ENCODE measurements around the gene CA6.
"Not testable (repeated sequence)": the region's sequence is repeated elsewhere in the genome, so short reads cannot be mapped to it uniquely, and the experiment has no call there.

Gene CA6

DNA sequence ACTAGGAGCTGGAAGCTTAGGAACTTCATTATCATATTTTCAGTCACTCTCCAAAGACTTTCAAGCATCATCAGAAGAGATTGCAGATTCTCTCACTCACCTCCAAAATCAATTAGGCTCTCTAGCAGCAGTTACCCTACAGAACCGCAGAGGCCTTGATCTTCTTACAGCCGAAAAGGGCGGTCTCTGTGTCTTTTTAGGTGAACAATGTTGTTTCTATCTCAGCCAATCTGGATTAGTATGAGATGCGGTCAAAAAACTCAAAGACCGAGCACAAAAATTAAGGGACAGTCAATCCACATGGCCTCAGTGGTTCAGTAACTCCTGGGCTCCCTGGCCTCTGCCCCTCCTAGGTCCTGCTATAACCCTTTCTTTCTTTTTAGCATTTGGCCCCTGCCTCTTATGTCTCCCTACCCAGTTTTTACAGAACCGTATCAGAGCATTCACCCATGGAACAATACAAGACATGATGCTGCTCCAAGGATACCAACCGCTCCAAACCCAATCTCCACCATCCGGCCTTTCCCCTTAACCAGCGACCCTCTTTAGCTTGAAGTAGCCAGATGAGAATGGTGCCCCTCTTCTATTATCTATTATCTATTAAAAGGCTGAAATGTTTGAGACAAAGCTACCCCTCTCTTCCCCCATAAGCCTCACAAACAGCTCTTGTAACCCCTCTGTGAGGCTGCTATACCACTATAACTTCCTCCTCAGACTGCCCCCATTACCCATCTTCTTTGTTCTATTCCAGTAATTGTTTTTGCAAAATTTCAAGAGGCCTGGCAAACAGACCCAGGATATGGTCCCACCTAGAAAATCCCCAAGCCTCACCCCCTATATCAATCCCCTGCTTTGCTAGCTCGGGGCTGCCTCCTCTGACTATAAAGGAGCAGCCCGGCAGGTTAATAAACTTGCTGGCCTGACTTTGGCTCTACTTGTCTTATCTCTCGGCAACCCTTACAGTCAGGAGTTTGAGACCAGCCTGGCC is 18.7 kb upstream of the CA6 start:
- DNase-seq (ENCODE audit: low read depth) = no peak

DNA sequence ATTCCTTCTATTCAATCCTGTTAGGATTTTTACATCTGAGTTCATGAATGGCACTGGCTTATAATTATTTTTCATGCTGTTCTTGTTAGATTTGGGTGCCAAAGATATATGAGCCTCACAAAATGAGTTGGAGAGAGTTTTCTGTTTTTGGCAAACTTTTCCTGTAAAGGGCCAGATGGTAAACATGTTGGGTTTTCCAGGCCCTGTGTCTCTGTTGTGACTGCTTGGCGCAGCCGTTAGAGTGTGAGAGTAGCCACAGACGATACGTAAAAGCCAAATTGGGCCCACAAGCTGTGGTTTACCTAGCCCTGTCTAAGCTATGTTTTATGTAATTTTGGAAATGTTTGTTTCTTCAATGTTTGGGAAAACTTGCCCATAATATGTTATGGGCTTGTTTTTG is 15.6 kb upstream of the CA6 start:
- no peak for DNase-seq (ENCODE audit: low read depth)

DNA sequence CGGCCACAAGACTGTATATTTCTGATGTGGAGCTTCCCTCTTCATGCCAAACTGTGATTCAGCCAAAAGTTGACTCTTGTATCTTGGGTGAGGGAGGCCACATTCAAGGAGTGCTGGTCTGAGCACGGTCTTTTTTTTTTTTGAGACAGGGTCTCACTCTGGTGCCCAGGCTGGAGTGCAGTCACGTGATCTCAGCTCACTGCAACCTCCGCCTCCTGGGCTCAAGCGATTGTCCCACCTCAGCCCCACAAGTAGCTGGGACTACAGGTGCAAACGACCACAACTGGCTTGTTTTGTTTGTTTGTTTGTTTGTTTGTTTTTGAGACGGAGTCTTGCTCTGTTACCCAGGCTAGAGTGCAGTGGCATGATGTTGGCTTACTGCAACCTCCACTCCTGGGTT is 8.6 kb upstream of the CA6 start:
- not testable (repeated sequence) for DNase-seq (ENCODE audit: low read depth)

DNA sequence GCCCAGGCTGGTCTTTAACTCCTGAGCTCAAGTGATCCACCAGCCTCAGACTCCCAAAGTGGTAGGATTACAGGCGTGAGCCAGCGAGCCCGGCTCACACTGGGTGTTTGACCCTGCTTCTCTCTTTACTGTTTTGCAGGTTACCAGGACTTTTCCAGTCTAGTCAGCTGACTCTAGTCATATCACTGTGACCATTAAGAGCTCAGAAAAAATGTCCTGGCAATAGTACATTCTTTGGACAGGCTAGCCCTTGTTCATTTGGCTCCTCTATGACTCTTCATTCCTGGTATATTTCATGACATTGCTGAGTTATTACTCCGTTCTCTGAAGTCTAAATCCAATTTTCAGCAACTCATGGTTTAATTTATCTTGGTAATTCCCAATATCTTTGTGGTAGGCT is 8.0 kb upstream of the CA6 start:
- DNase-seq (ENCODE audit: low read depth) = no peak

DNA sequence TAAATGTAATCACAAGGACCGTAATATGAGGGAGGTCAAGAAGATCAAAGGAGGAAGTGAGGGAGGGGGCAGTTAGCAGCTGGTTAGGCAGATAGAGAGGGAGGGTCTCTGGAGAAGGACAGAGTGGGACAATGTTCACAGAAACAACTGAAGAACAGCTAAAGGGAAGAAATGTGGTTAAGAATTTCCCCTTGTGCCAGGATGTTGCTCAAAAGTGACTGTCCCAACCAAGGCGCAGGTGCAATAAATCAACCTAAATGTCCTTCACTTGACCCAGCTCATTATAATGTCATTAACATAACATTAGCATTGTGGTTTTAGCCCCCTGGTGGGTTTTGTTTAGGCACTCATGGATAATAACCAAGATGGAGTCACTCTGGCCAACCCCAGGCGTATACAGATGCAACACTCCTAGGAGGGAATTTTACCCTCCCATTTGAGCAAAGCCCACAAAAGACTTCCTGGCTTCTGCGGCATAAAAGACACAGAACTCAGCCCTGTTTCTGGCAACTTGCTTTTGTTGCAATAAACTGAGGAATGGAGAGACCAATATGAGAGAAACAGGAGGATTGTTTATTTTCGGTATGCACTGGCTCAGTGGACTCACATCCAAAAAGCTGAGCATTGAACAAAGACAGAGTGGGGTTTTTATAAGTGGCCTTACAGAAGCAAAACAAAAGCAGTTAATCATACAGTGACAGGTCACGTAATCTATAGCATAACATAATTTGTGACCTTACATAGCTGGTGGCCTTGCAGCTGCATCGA is 7.3 kb upstream of the CA6 start:
- no peak for DNase-seq (ENCODE audit: low read depth)

DNA sequence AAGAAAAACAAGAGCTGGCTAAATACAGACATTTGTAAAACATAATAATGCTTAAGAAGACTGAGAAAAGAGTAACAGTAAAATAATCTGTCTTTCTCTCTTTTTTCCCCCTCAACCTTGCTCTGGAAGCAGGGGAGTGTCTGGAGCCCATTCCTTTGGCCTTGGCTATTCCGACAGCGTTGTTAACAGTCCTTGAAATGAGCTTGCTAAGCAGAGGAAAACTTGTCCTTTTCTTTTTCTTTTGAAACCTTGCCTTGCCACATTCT is 6.7 kb upstream of the CA6 start:
- DNase-seq (ENCODE audit: low read depth) = no peak

DNA sequence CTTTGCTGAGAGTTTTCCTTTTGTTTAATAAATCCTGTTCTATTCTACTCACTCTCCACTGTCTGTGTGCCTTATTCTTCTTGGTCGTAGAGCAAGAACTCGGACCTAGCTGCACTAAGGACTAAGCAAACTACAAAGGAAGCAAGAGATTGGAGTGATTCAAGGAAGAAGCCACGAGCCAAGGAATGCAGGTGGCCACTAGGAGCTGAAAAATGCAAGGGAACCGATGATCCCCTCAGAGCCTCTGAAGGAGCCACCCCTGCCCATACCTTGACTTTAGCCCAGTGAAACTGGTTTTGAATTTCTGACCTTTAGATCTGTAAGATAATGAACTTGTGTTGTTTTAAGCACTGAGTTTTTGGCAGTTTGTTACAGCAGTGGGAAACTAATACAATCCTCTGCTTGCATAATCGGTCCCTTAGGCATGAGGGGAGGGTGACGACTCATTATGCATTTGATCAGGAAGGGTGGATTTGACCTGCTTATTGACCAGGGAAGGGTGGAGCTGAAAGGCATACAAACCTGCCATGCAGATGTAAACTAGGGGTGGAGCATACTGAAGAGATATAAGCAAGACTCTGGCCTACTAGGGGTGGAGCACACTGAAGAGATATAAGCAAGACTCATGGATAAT is 6.2 kb upstream of the CA6 start:
- no peak for DNase-seq (ENCODE audit: low read depth)

DNA sequence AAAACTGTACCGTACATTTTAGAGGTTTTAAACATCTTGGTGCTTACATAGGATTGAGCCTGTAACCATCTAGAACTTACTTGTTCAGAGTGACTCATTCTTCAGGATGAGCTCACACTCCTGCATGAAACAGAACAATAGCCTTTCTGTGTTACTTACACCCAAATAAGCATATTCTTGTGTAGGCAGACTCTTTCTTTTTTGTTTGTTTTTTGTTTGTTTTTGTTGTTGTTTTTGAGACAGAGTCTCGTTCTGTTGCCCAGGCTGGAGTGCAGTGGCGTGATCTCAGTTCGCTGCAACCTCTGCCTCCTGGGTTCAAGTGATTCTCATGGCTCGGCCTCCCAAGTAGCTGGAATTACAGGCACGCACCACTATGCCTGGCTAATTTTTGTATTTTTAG is 3.8 kb upstream of the CA6 start:
- no peak for DNase-seq (ENCODE audit: low read depth)

DNA sequence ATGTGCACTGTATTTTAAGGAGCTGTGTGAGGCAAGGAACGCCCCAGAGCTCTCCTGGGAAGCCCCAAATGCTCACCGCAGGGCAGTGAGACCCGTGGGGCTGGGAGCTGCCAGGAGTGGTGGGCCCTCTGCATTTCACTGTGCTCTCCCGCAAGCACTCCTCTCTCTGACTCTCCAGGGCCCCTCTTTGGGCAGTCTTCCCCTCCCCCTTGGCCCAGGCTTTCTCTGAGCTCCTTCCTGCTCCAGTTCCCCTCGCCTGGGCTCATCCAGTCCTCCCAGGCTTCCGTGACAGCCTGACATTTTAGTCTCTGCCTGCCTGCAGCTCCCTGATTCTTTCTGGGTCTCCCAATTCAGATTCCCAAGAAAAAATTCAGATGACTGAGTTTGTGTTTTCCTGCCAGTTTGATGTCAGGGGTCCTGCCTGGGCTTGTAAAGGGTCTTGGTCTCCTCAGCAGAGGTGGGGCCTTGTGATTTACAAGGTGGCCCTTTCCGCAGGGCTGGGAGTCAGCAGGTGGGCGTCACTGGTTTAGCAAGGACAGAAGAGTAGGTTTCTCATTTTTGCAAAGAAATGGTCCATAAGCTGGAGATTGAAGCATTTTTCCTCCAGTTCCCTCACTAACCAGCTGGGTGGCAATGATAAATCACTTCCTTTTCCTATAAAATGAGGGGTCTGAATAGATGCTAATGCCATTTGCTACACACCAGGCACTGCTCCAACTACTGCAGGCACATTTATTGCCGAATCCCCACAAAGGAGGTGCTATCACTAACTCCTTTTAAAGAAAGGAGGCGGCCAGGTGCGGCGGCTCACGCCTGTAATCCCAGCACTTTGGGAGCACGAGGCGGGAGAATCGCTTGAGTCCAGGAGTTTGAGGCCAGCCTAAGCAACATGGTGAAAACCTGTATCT is 1.9 kb upstream of the CA6 start:
- DNase-seq (ENCODE audit: low read depth) = no peak

DNA sequence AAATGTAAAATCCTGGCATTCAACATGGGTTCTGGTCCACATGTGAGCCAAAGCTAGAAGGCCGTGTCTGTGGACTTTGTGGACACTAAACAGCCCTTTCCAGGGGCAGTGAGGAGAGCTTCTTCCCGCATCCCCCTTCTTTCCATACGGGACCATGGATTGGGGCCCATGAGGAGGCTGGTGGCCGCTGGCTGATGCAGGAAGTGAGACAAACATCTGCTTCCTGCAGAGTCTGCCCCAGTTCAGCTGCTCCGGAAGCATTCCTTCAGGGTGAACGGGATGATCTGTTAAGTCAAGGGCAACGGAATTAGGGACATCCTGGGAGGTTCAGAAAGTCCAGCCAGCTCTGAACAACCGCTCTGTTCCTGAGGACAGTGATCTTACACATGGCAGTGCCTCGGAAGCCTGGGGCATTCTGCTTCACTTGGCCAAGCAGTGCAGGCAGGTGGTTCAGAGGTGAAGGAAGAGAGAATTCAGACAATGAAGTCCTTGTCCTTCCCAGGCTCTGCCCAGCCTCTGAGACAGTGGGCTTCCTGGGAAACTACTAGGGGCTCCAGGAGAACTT is 1.5 kb downstream of the CA6 start:
- no peak for DNase-seq (ENCODE audit: low read depth)

DNA sequence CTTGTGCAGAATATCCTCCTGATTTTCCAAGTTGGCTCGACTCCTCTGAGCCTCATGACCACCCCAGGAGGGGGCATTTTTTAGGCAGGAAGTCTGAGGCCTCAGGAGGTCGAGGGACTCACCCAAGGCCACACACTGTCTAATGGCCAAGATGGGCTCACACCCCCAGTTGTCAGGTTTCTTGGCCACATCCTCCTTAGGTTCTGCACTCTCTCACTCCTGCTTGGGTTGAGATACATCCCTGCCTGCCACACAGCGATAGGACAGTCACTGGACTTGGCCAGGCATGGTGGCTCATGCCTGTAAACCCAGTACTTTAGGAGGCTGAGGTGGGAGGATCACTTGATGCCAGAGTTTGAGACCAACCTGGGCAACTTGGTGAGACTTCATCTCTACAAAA is 4.6 kb downstream of the CA6 start:
- no peak for DNase-seq (ENCODE audit: low read depth)

DNA sequence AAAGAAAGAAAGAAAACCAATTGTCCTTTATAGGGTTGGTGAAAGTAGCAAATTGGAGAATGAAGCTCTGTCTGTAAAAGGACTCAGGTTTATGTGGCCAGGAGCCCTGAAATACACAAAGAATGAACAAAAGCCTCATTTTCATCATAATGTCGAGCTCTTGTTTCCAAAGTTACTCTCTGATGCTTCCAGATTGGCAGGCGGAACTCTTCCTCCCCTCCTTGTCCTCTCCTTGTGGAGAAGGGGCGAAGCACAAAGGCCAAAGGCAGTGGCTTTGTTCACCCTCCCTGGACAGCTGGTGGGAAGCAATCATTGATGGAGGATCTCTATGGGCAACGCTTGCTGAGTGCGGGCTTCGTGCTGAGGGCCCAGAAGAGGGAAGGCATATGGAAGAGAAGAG is 5.6 kb downstream of the CA6 start:
- DNase-seq (ENCODE audit: low read depth) = no peak

DNA sequence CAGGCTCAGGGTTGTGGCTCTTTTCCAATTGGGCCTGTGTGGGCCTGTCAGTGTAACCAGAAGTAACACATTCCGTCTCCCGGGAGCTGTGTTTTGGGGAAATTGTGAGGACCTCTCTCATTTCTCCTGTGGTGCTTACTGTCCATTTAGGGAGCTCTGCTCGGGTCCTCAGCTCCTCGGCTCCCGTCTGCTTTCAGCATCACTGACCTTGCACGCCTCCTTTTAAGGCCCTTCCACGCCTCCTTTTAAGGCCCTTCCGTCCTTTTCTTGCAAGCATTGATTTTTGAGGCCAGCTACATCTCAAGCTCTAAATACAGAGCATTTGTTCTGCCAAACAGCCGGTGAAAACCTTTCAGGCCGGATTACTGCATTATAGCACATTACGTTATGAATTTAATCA is 9.7 kb downstream of the CA6 start:
- no peak for DNase-seq (ENCODE audit: low read depth)

DNA sequence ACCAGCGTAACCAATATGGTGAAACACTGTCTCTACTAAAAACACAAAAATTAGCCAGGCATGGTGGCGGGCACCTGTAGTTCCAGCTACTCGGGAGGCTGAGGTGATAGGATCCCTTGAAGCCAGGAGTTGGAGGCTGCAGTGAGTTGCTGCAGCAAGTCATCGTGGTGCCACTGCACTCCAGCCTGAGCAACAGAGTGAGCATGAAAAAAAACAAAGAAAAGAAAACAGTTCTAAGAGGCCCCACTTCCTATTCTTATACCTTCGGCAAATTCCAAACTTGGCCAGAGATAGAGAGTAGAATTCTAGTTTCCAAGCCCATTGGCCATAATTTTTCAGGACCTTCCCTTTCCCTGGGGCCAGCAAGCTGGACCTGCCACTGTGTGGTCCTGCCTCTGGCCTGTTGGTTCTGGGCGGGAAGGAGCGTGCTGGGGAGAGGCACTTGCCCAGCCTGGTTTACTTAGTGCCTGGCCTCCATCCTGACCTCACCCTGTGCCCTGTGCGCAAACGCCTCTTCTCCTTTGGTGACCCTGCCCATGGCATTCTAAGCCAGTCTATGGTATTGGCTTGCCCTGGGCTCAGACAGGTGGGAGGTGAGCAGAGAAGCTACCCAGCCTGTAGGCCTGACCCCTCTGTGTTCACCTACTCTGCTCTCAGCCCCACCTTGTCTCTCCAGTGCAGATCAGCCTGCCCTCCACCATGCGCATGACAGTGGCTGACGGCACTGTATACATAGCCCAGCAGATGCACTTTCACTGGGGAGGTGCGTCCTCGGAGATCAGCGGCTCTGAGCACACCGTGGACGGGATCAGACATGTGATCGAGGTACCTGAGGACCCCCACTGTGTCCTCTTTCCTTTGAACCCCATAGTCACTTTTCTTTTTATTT is 11.0 kb downstream of the CA6 start:
- DNase-seq (ENCODE audit: low read depth) = no peak

DNA sequence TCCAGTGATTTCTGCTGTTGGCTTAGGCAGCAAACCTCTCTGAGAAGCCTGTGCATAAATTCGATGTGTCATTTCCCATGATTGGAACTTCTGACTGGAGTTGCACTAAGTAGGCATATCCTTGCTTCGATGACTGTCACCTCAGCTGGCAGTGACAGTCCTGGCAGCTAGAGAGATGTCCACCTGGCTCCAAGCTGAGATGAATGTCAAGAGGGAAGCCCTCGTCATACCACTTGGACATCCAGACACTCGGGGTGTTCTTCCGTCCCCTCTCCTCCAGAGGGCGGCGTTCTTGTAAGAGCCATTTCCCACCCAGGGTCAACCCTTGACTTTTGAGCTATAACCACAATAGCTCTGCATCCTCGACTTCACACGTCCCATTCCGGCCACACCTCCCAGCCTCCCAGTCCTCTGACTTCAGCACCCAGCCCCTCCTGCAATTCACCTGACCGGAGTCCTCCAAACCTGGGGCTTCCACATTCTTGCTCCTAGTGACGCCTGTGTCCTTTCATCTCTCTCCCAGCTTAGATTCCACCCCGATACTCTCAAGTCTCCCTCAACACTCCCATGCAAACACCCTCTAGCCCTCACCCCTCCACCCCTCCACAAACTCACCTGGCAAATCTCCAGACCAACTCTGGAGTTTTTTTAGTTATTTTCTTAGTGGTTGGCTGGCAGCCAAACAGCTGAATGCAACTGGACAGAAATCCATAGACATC is 17.3 kb downstream of the CA6 start:
- no peak for DNase-seq (ENCODE audit: low read depth)

DNA sequence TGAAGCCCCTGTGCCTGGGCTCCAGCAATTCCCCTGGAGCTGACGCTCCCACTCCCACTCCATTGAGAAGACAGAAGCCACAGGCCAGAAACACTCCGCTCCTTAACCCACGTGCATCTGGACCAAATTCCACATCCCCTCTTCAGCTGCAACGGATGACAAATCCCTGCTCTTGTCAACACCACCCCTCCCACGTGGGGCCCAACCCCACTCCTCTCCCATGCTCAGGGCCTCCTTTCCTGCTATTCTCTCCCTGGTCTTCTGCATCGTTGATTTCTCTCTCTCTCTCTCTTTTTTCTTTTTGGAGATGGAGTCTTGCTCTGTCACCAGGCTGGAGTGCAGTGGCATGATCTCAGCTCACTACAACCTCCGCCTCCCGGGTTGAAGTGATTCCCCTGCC is 18.3 kb downstream of the CA6 start:
- no peak for DNase-seq (ENCODE audit: low read depth)

DNA sequence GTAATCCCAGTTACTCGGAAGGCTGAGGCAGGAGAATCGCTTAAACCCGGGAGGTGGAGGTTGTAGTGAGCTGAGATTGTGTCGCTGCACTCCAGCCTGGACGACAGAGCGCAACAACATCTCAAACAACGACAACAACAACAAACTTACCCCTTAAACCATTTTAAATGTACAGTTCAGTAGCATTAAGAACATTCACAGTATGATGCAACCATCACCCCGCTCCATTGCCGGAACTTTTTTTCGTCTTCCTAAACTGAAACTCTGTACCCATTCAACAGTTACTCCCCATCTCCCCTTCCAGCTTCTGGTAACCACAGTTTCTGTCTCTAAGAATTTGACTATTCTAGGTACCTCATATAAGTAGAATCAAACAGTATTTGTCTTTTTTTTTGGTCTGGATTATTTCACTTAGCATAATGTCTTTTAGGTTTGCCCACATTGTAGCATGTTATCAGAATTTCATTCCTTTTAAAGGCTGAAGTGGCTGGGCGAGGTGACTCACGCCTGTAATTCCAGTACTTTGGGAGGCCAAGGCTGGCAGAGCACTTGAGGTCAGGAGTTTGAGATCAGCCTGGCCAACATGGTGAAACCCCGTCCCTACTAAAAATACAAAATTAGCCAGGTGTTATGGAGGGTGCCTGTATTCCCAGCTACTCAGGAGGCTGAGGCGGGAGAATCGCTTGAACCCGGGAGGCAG is 19.6 kb downstream of the CA6 start:
- DNase-seq (ENCODE audit: low read depth) = no peak

DNA sequence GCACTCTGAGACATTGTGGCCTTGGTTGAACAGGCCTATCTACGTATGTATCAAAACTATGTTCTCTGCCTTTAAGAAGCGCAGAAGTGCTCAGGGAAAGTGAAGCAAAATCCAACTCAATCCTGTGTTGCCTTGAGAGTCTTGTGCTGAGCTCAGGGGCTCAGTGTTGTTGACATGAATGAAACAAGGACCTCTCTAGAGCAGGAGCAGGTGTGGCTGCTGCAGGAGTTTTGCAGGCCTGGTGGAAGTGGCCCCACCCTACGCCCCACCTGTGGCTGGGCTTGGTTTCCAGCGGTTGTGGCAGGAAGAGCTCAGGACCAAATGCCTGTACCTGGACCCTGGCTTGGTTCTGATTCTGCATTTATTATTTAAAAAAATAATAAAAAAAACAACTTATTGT is 20.9 kb downstream of the CA6 start:
- DNase-seq (ENCODE audit: low read depth) = no peak

DNA sequence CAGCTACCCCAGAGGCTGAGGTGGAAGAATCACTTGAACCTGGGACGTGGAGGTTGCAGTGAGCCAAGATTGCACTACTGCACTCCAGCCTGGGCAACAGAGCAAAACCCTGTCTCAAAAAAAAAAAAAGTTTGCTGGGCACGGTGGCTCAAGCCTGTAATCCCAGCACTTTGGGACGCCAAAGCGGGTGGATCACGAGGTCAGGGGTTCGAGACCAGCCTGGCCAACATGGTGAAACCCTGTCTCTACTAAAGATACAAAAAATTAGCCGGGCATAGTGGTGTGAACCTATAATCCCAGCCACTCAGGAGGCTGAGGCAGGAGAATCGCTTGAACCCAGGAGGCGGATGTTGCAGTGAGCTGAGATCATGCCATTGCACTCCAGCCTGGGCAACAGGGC is 23.2 kb downstream of the CA6 start:
- not testable (repeated sequence) for DNase-seq (ENCODE audit: low read depth)

All from stimulated activated CD8-positive, alpha-beta memory T cell treated with anti-CD3 and anti-CD28 coated beads, Interleukin-15, amount 100 ng/mL, for 24 hours (primary cell).